IPS-NIHi7 (cell line): ENCODE data around the gene PBX4.
"Not testable (repeated sequence)": the region's sequence is repeated elsewhere in the genome, so short reads cannot be mapped to it uniquely, and the experiment has no call there.

Source experiments
- DNase-seq: peaks from one replicate; pipeline ENCODE4 v3.0.0; 2012; ENCODE audit warnings: mixed read lengths; ENCODE audit errors: extremely low spot score

The PBX4 gene

GRCh38 chr19:19618219-19619051 is at the start of gene PBX4:
PBX4 (minus strand) TSS chr19:19618687; CDS start chr19:19618629, 58 bp downstream.
- peak; percentile 99 for DNase-seq

GRCh38 chr19:19665420-19665948 is 47.0 kb upstream of the PBX4 start:
- DNase-seq = not testable (repeated sequence)

GRCh38 chr19:19663256-19664120 is 45.0 kb upstream of the PBX4 start, which contains the start of gene ATP13A1:
ATP13A1 (minus strand) TSS chr19:19663676; CDS start chr19:19663666, 10 bp downstream.
- DNase-seq = peak; percentile 91

- DNase-seq = no peak
Measured at GRCh38 chr19:19662871-19663255, 44.4 kb upstream of the PBX4 start.

GRCh38 chr19:19662344-19662743 is 43.9 kb upstream of the PBX4 start:
- no peak for DNase-seq

- DNase-seq = peak; percentile 16
Measured at GRCh38 chr19:19661675-19662251, 43.3 kb upstream of the PBX4 start.

GRCh38 chr19:19661141-19661674 is 42.7 kb upstream of the PBX4 start:
- DNase-seq = no peak

- no peak for DNase-seq
Measured at GRCh38 chr19:19659646-19660245, 41.3 kb upstream of the PBX4 start.

- no peak for DNase-seq
Measured at GRCh38 chr19:19657397-19657783, 38.9 kb upstream of the PBX4 start.

GRCh38 chr19:19656451-19657396 is 38.2 kb upstream of the PBX4 start:
- DNase-seq = no peak

GRCh38 chr19:19655641-19656343 is 37.3 kb upstream of the PBX4 start:
- DNase-seq = no peak

- no peak for DNase-seq
Measured at GRCh38 chr19:19655051-19655594, 36.6 kb upstream of the PBX4 start.

GRCh38 chr19:19654441-19654840 is 36.0 kb upstream of the PBX4 start:
- no peak for DNase-seq

- DNase-seq = no peak
Measured at GRCh38 chr19:19653597-19654147, 35.2 kb upstream of the PBX4 start.

- no peak for DNase-seq
Measured at GRCh38 chr19:19652482-19653295, 34.2 kb upstream of the PBX4 start.

- no peak for DNase-seq
Measured at GRCh38 chr19:19651076-19651475, 32.6 kb upstream of the PBX4 start.

- DNase-seq = no peak
Measured at GRCh38 chr19:19650331-19650730, 31.8 kb upstream of the PBX4 start.

GRCh38 chr19:19649580-19649995 is 31.1 kb upstream of the PBX4 start:
- DNase-seq = no peak
